ENCODE results near the gene EPS8L1. TPM values are rescaled to one million over a fixed set of nuclear protein-coding genes. Genes with fewer than 3 reads are reported as not detected.

Gene EPS8L1
- total RNA-seq, 1 donor from 2014 or later, result 375 TPM

- peaks cover 38% of the 10 kb centered on the region for H3K4me1 Mint-ChIP-seq
- H3K4me3 Mint-ChIP-seq, result peak overlapping the region; percentile 65
- H3K27ac Mint-ChIP-seq, result peak overlapping the region; percentile 87
- no peaks in the 10 kb centered on the region for H3K9me3 Mint-ChIP-seq
- DNase-seq (ENCODE audit: low spot score in 2 of 2, unreplicated experiment in 2 of 2), result peak in 1 of 2 experiments; percentile 82
- peaks cover 72% of the 10 kb centered on the region for H3K27me3 Mint-ChIP-seq (ENCODE audit: low read depth)
- no peak for TF ChIP-seq CTCF (IDR thresholded peaks at IDR 0.05; ENCODE audit: unreplicated experiment)
- H3K36me3 Mint-ChIP-seq, result peaks cover 15% of the 10 kb centered on the region
Measured at GRCh38 chr19:55080968-55081769, 5.5 kb downstream of the EPS8L1 start.

GRCh38 chr19:55081770-55082019 lies 6.0 kb downstream of the EPS8L1 start:
- no peak for DNase-seq (ENCODE audit: low spot score in 2 of 2, unreplicated experiment in 2 of 2)
- Mint-ChIP-seq H3K4me3 (peak overlapping the region; percentile 65), H3K4me1 (peaks cover 35% of the 10 kb centered on the region), H3K27me3 (ENCODE audit: low read depth) (peaks cover 70% of the 10 kb centered on the region), H3K36me3 (peaks cover 15% of the 10 kb centered on the region), H3K9me3 (no peaks in the 10 kb centered on the region), H3K27ac (no peak overlapping the region)
- TF ChIP-seq CTCF (IDR thresholded peaks at IDR 0.05; ENCODE audit: unreplicated experiment), result no peak

- no peaks in the 10 kb centered on the region for H3K9me3 Mint-ChIP-seq
- H3K36me3 Mint-ChIP-seq, result peaks cover 13% of the 10 kb centered on the region
- no peak overlapping the region for H3K27ac Mint-ChIP-seq
- TF ChIP-seq CTCF (IDR thresholded peaks at IDR 0.05; ENCODE audit: unreplicated experiment), result no peak
- H3K4me3 Mint-ChIP-seq, result no peak overlapping the region
- DNase-seq (ENCODE audit: low spot score in 2 of 2, unreplicated experiment in 2 of 2), result no peak
- H3K27me3 Mint-ChIP-seq (ENCODE audit: low read depth), result peaks cover 66% of the 10 kb centered on the region
- peaks cover 32% of the 10 kb centered on the region for H3K4me1 Mint-ChIP-seq
Measured at GRCh38 chr19:55082020-55082851, 6.6 kb downstream of the EPS8L1 start.

GRCh38 chr19:55083004-55083850 lies 7.6 kb downstream of the EPS8L1 start:
- Mint-ChIP-seq H3K27ac (no peak overlapping the region), H3K9me3 (no peaks in the 10 kb centered on the region), H3K4me1 (peaks cover 39% of the 10 kb centered on the region), H3K36me3 (peaks cover 12% of the 10 kb centered on the region), H3K27me3 (ENCODE audit: low read depth) (peaks cover 66% of the 10 kb centered on the region), H3K4me3 (no peak overlapping the region)
- TF ChIP-seq CTCF (IDR thresholded peaks at IDR 0.05; ENCODE audit: unreplicated experiment), result no peak
- no peak for DNase-seq (ENCODE audit: low spot score in 2 of 2, unreplicated experiment in 2 of 2)

- H3K4me3 Mint-ChIP-seq, result no peak overlapping the region
- DNase-seq (ENCODE audit: low spot score in 2 of 2, unreplicated experiment in 2 of 2), result no peak
- H3K9me3 Mint-ChIP-seq, result no peaks in the 10 kb centered on the region
- peaks cover 9% of the 10 kb centered on the region for H3K36me3 Mint-ChIP-seq
- TF ChIP-seq CTCF (IDR thresholded peaks at IDR 0.05; ENCODE audit: unreplicated experiment), result no peak
- H3K4me1 Mint-ChIP-seq, result peaks cover 45% of the 10 kb centered on the region
- H3K27me3 Mint-ChIP-seq (ENCODE audit: low read depth), result peaks cover 61% of the 10 kb centered on the region
- no peak overlapping the region for H3K27ac Mint-ChIP-seq
Measured at GRCh38 chr19:55084416-55084815, 8.7 kb downstream of the EPS8L1 start.
